ENCODE results near the gene BCAS2.
A peak's percentile ranks its signal among the peaks of the same experiment; 100 is the strongest.
"Not testable (repeated sequence)": the region's sequence is repeated elsewhere in the genome, so short reads cannot be mapped to it uniquely, and the experiment has no call there.

BCAS2 gene

DNA sequence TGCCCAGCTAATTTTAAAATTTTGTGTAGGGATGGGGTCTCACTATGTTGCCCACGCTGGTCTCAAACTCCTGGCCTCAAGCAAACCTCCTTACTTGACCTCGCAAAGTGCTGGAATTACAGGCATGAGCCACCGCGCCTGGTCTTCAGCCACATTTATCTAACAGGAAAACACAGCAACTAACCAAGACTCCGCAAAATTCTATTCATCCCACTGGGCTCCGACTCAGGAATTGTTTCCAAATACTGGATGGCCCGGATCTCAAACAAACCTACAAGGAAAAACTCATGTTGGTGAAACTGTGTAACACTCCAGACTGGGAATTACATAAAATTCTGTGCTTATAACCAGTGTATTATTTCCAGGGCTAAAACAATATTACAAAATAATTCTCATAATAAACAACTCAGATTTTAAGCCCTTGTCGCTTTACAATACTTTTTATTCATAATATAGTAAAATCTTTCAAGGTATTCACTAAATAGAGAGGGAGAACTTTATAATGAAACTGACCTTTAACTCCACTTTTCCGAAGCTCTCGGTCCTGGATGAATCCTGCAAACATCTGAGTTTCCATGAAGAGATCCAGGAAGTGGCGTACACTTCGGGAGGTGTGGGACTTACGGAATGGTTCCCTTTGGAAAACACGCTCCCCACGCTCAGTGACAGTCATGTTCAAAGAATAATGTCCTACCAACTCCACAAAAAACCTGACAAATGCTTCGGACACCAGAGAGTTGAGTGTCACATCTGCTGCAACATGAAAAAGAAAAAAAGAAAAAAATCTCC, 6.0 kb upstream of the BCAS2 start:
- TF ChIP-seq POLR2A (IDR thresholded peaks at IDR 0.05; ENCODE audit: low read length) = no peak
- no peak for TF ChIP-seq GATA1 (IDR thresholded peaks at IDR 0.05; ENCODE audit: low read depth, low read length)
- no peak for DNase-seq

DNA sequence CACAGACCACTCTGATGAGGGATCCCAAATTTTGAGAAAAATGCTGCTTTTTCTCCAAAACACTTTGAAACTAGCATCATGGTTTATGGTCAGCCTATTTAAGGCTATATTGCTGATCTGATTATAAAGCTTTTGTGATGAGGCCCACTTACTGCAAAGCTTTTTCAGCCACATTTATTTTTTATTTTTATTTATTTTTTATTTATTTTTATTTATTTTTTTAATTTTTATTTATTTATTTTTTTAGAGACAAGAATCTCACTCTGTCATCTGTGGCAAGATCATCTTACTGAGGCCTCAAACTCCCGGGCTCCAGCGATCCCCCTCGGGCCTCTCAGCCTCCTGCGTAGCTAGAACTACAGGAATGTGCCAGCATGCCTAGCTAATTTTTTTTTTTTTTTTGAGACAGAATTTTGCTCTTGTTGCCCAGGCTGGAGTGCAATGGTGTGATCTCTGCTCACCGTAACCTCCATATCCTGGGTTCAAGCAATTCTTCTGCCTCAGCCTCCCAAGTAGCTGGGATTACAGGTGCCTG, 5.2 kb upstream of the BCAS2 start:
- TF ChIP-seq POLR2A (IDR thresholded peaks at IDR 0.05; ENCODE audit: low read length) (no peak), GATA1 (IDR thresholded peaks at IDR 0.05; ENCODE audit: low read depth, low read length) (no peak)
- no peak for DNase-seq

DNA sequence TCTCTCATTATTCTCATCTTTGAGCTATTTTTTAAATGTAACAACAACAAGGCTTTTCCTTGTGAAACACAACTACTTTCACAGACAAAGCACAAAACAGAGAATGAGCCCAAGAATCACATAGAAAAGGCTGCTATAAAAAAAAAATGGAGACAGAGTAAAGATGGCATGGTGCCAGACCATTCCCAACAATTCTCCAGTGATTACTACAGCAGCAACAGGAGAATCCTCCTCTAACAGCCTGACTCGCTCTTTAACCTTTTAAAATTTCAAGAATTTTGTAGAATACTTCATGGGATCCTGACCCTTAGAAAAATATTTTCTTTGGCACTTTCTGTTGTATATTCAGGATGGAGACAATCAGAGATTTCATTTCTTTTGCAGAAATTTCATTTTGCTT, 3.8 kb upstream of the BCAS2 start:
- TF ChIP-seq POLR2A (IDR thresholded peaks at IDR 0.05; ENCODE audit: low read length) = no peak
- TF ChIP-seq GATA1 (IDR thresholded peaks at IDR 0.05; ENCODE audit: low read depth, low read length) = no peak
- no peak for DNase-seq

DNA sequence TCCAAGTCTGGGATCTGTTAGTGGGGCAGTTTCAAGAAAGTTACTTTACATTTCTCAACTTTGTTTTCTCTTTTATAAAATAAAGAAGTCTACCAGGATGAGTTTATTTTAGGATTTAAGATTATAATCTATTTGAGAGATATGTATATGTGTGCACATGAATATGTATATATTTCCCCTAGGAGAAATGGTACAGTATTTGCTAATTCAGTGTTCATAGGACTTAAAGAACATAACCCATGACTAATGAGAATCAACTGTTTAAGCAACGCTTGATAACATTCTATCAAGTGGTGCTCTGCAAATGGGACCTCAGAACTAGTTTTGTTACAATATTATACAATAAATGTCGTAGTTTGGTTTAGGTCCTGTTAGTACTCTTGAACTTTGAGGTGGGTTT, 7.0 kb downstream of the BCAS2 start:
- DNase-seq = no peak
- TF ChIP-seq POLR2A (IDR thresholded peaks at IDR 0.05; ENCODE audit: low read length) (no peak), GATA1 (IDR thresholded peaks at IDR 0.05; ENCODE audit: low read depth, low read length) (no peak)

DNA sequence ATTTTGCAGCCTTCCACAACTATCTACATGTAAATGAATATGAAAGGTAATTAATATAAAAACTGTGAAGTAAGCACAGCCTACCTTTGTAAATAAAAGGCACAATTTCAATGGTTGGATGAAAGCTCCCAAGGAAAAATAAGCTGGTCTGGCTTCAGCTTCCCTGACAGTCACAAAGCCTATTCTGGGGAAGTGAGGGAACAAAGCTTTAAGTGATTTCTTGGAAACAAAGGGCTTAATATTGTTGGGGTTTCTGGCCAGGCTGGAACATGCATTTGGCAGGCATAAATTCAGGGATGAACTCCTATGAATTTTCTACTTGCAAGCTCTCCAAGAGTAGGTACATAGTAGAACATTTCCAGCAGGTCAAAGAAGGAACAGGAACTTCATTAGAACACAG, 17.3 kb downstream of the BCAS2 start:
- no peak for TF ChIP-seq GATA1 (IDR thresholded peaks at IDR 0.05; ENCODE audit: low read depth, low read length)
- no peak for TF ChIP-seq POLR2A (IDR thresholded peaks at IDR 0.05; ENCODE audit: low read length)
- no peak for DNase-seq

DNA sequence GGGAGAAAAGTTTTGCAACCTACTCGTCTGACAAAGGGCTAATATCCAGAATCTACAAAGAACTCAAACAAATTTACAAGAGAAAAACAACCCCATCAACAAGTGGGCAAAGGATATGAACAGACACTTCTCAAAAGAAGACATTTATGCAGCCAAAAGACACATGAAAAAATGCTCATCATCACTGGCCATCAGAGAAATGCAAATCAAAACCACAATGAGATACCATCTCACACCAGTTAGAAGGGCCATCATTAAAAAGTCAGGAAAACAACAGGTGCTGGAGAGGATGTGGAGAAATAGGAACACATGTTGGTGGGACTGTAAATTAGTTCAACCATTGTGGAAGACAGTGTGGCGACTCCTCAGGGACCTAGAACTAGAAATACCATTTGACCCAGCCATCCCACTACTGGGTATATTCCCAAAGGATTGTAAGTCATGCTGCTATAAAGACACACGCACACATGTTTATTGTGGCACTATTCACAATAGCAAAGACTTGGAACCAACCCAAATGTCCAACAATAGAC, 18.4 kb downstream of the BCAS2 start:
- not testable (repeated sequence) for DNase-seq

DNA sequence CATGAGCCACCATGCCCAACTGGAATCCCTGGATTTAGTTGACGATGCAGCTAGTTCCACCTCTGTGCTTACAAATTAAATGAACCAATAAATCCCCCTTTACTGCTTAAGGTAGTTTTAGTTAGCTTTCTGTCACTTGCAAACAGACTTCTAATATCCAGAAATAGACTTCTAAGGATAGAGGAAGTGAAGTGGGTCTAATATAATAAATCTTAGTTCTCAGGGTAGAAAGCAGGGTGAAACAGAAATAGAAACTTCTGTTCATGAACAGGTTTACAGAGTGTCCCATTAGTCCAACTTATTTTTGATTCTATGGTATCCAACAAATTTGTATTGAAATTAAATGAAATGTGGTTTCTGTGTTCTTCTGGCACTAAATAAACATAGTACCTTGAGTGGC, 20.1 kb downstream of the BCAS2 start:
- no peak for DNase-seq
- TF ChIP-seq GATA1 (IDR thresholded peaks at IDR 0.05; ENCODE audit: low read depth, low read length) = no peak
- no peak for TF ChIP-seq POLR2A (IDR thresholded peaks at IDR 0.05; ENCODE audit: low read length)

DNA sequence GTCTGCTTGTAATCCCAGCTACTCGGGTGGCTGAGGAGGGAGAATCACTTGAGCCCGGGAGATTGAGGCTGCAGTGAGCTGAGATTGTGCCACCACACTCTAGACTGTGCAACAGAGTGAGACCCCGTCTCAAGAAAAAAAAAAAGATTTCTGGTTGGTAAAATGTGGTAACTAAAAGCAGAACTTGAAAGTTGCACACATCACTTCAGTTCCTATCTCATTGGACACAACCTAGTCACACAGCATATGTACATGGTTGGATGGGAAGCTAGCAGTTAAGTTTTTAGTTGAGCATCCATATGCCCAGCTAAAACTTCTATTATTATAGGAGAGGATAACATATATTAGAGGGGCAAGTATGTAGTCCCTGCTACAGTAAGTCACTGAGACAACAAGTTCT, 22.1 kb downstream of the BCAS2 start:
- no peak for TF ChIP-seq GATA1 (IDR thresholded peaks at IDR 0.05; ENCODE audit: low read depth, low read length)
- no peak for TF ChIP-seq POLR2A (IDR thresholded peaks at IDR 0.05; ENCODE audit: low read length)
- DNase-seq = no peak

DNA sequence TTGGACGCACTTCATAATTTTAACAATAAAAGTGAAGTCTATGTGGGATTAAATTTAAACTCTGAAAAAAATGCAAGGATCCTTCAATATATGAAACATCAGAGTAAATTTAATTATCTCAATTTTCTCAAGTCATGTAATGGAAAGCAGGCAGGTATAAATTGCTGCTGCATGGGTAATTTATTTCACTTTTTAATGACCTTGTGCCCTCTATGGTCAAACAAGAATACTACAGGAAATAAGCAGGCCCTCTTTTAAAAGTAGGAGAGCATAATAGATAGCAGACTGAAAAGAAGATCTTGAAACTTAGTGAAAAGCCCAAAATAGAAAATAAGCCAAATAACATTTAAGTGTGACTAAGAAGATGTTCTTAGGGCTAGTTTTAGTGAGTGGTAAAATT, 22.9 kb downstream of the BCAS2 start:
- peak; percentile 22 to 41 for DNase-seq
- TF ChIP-seq GATA1 (IDR thresholded peaks at IDR 0.05; ENCODE audit: low read depth, low read length) = no peak
- no peak for TF ChIP-seq POLR2A (IDR thresholded peaks at IDR 0.05; ENCODE audit: low read length)

DNA sequence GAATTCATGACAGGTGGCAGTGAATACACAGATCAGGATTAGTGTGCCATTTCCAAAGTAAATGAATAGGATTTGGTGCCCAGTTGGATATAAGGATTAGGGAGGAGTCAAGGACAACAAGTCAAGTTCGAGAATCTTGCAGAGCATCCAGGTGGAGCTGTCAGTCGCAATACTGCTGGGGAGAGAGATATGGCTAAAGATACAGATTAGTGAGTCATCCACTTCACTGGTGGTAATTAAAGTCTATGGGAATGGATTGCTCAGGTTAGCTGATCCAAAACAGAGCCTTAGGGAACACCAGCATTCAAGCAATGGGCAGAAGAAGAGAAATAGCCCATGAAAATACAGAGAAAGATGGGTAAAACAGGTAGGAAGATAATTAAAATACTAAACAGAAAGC, 26.8 kb downstream of the BCAS2 start:
- DNase-seq = no peak
- TF ChIP-seq GATA1 (IDR thresholded peaks at IDR 0.05; ENCODE audit: low read depth, low read length) (no peak), POLR2A (IDR thresholded peaks at IDR 0.05; ENCODE audit: low read length) (no peak)

DNA sequence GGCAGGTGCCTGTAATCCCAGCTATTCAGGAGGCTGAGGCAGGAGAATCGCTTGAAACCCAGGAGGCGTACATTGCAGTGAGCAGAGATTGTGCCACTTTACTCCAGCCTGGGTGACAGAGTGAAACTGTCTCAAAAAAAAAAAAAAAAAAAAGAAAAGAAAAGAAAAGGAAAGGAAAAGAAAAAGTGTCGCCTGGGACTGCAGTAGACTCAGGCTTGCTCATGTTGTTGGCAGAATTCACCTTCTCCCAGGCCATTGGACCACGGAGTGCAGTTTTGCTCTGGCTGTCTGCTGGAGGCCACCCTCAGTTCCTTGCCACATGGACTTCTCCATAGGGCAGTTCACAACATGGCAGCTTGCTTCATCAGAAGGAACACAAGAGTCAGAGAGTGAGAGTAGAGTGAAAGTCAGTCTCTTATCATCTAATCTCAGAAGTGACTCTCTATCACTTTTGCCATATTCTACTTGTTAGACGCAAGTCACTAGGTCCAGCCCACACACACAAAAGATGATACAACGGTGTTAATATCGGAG, 29.2 kb downstream of the BCAS2 start:
- no peak for TF ChIP-seq POLR2A (IDR thresholded peaks at IDR 0.05; ENCODE audit: low read length)
- no peak for TF ChIP-seq GATA1 (IDR thresholded peaks at IDR 0.05; ENCODE audit: low read depth, low read length)
- DNase-seq = no peak

DNA sequence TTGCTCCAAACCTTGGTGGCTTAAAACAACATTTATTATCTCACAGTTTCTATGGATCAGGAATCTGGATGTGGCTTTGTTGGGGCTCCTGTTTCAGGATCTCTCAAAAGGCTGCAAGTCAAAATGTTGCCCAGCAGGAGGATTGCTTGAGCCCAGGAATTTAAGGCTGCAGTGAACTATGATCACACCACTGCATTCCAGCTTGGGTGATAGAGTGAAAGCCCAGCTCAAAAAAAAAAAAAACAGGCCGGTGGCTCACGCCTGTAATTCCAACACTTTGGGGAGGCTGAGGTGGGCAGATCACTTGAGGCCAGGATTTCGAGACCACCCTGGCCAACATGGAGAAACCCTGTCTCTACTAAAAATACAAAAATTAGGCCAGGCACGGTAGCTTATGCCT, 30.0 kb downstream of the BCAS2 start:
- no peak for TF ChIP-seq GATA1 (IDR thresholded peaks at IDR 0.05; ENCODE audit: low read depth, low read length)
- no peak for TF ChIP-seq POLR2A (IDR thresholded peaks at IDR 0.05; ENCODE audit: low read length)
- no peak for DNase-seq

DNA sequence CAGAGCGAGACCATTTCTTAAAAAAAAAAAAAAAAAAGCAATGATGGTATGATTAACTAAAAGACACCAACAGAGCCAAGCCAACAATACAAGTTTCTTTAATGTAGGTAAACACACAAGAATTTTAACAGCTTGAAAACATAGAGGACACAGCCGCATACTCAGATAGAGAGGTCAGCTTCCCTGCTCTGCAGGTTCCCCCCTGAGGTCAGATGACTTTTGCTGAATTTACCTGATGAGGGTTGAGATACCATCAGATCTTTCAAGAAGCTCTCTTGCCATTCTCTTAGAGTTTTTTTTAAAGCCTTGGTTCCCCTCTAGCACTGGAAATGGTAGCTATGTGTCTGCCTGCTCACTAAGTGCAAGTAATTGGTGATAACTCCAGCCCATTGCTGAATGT, 31.1 kb downstream of the BCAS2 start:
- DNase-seq = no peak
- no peak for TF ChIP-seq GATA1 (IDR thresholded peaks at IDR 0.05; ENCODE audit: low read depth, low read length)
- no peak for TF ChIP-seq POLR2A (IDR thresholded peaks at IDR 0.05; ENCODE audit: low read length)

DNA sequence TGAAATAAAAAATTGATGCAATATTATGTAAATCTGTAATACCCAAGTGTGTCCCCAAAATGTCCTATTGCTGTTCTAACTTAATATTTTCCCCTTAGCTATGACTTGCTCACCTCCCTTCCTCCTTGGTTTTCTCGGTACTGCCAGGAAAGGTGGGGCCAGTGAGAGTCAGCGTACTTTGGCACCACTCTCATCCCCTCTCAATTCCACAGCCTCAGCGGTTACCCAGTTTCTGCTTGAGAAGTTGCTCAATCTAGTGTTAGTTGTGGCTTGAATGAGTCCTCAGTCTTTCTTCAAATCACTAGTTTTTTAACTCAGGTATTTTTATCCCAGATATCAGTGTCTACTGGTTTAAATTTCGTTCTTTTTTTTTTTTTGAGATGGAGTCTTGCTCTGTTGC, 32.3 kb downstream of the BCAS2 start:
- DNase-seq = no peak

DNA sequence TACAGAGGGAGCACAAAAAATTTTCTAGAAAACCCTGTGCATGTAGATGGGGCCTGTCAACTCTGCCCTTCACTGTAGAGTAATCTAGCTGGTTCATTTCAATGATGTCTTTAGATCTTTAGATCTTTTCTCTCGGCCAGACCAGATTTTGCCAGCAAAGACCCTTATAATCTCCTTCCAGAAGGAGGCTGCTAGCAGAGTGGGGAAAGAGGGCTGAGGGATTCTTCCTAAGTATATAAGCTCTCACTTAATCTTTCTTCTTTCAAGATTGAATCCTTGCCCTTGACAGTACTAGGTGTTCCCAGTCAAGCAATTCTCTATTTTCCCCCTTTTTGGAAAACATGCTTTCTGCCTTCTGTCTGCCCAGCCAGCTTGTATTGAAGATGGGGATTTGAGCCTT, 34.3 kb downstream of the BCAS2 start:
- DNase-seq = no peak
- TF ChIP-seq GATA1 (IDR thresholded peaks at IDR 0.05; ENCODE audit: low read depth, low read length) = no peak

More for the DNA sequence above, 32.3 kb downstream of the BCAS2 start:
- no peak for TF ChIP-seq GATA1 (IDR thresholded peaks at IDR 0.05; ENCODE audit: low read depth, low read length)
- no peak for TF ChIP-seq POLR2A (IDR thresholded peaks at IDR 0.05; ENCODE audit: low read length)
